Measurements from ENCODE around the gene ARL2BP.

Gene ARL2BP

GRCh38 chr16:57235128-57236021 is 9.7 kb upstream of the ARL2BP start:
- peak; percentile 49 for DNase-seq

- no peak for DNase-seq
Measured at GRCh38 chr16:57236022-57236350, 9.1 kb upstream of the ARL2BP start.

- no peak for DNase-seq
Measured at GRCh38 chr16:57238682-57239081, 6.4 kb upstream of the ARL2BP start.

GRCh38 chr16:57239107-57239506 is 6.0 kb upstream of the ARL2BP start:
- no peak for DNase-seq

GRCh38 chr16:57240851-57241250 is 4.2 kb upstream of the ARL2BP start:
- DNase-seq = no peak

GRCh38 chr16:57242650-57243049 is 2.4 kb upstream of the ARL2BP start:
- DNase-seq = no peak

GRCh38 chr16:57244463-57244766 is 644 bp upstream of the ARL2BP start:
- no peak for DNase-seq

- DNase-seq = no peak
Measured at GRCh38 chr16:57245472-57246113, 534 bp downstream of the ARL2BP start.

- no peak for DNase-seq
Measured at GRCh38 chr16:57251352-57251751, 6.3 kb downstream of the ARL2BP start.

GRCh38 chr16:57252148-57252721 is 7.2 kb downstream of the ARL2BP start:
- no peak for DNase-seq

- no peak for DNase-seq
Measured at GRCh38 chr16:57253466-57253865, 8.4 kb downstream of the ARL2BP start.

- DNase-seq = no peak
Measured at GRCh38 chr16:57255686-57256415, 10.8 kb downstream of the ARL2BP start.

GRCh38 chr16:57256601-57257395 is 11.7 kb downstream of the ARL2BP start:
- no peak for DNase-seq

- no peak for DNase-seq
Measured at GRCh38 chr16:57257455-57258070, 12.5 kb downstream of the ARL2BP start.

GRCh38 chr16:57258226-57258909 is 13.3 kb downstream of the ARL2BP start:
- DNase-seq = no peak

GRCh38 chr16:57258910-57259475 is 13.9 kb downstream of the ARL2BP start:
- no peak for DNase-seq

- DNase-seq = no peak
Measured at GRCh38 chr16:57260294-57260929, 15.4 kb downstream of the ARL2BP start.

GRCh38 chr16:57261806-57262205 is 16.7 kb downstream of the ARL2BP start:
- no peak for DNase-seq

GRCh38 chr16:57262841-57263540 is 17.9 kb downstream of the ARL2BP start:
- DNase-seq = no peak

Measured in DMS79 (cell line).